Measurements from ENCODE around the gene CTRB2.
"Not testable (repeated sequence)": the region's sequence is repeated elsewhere in the genome, so short reads cannot be mapped to it uniquely, and the experiment has no call there.

Gene CTRB2

GRCh38 chr16:75241955-75242354, 35.0 kb upstream of the CTRB2 start:
- no peak for DNase-seq

- no peak for DNase-seq
These were observed 34.5 kb upstream of the CTRB2 start for GRCh38 chr16:75241412-75241811.

- DNase-seq: not testable (repeated sequence)
These were observed 33.7 kb upstream of the CTRB2 start for GRCh38 chr16:75240633-75241032.

- no peak for DNase-seq
These were observed 32.7 kb upstream of the CTRB2 start for GRCh38 chr16:75239542-75240122.

GRCh38 chr16:75238853-75239541, 32.0 kb upstream of the CTRB2 start:
- peak; percentile 40 for DNase-seq

GRCh38 chr16:75238132-75238852, 31.3 kb upstream of the CTRB2 start:
- peak; percentile 95 for DNase-seq

GRCh38 chr16:75237398-75238131, 30.6 kb upstream of the CTRB2 start:
- no peak for DNase-seq

- no peak for DNase-seq
These were observed 29.9 kb upstream of the CTRB2 start for GRCh38 chr16:75236736-75237397.

GRCh38 chr16:75236232-75236631, 29.3 kb upstream of the CTRB2 start:
- DNase-seq: no peak

- DNase-seq: no peak
These were observed 28.8 kb upstream of the CTRB2 start for GRCh38 chr16:75235721-75236193.

GRCh38 chr16:75234856-75235696, 28.1 kb upstream of the CTRB2 start:
- no peak for DNase-seq

GRCh38 chr16:75233611-75233938, 26.6 kb upstream of the CTRB2 start:
- DNase-seq: no peak

GRCh38 chr16:75231570-75231969, 24.6 kb upstream of the CTRB2 start:
- DNase-seq: no peak

- DNase-seq: no peak
These were observed 23.6 kb upstream of the CTRB2 start for GRCh38 chr16:75230471-75231110.

- no peak for DNase-seq
These were observed 22.4 kb upstream of the CTRB2 start for GRCh38 chr16:75229172-75230031.

GRCh38 chr16:75228143-75228976, 21.4 kb upstream of the CTRB2 start:
- no peak for DNase-seq

- DNase-seq: no peak
These were observed 20.6 kb upstream of the CTRB2 start for GRCh38 chr16:75227361-75228142.

GRCh38 chr16:75226550-75227360, 19.8 kb upstream of the CTRB2 start:
- DNase-seq: no peak

Data from fibroblast of upper back skin (primary cell).